Stimulated activated CD4-positive, alpha-beta T cell treated with anti-CD3 and anti-CD28 coated beads, Interleukin-12 subunit alpha, Interleukin-12 subunit beta, amount 100 ng/mL, for 4 hours (primary cell): Measurements from ENCODE around the gene CUX1.
"Not testable (repeated sequence)": the region's sequence is repeated elsewhere in the genome, so short reads cannot be mapped to it uniquely, and the experiment has no call there.

ENCODE experiments used
- DNase-seq: peaks from one replicate; pipeline ENCODE4 v3.0.0-alpha.2; 2020

Gene CUX1

DNA sequence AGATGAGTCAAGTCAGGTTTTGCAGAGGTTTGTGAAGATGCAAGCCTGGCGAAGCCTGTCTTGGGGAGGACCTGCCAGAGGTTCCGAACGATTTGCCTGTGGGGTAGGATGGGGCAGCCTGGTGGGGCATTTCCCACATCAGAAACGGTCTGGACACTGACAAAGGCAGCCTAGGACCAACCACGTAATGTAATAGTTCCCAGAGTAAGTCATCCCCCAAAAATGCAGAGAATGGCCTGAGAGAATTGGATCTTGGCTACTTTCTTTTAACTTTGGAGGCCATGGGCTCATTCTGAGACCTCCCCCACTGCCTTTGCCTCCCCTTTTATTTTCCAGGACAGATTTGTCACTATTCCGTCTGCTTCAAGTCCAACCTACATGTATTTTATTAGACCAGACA, 300.3 kb downstream of the CUX1 start:
- DNase-seq, result no peak

DNA sequence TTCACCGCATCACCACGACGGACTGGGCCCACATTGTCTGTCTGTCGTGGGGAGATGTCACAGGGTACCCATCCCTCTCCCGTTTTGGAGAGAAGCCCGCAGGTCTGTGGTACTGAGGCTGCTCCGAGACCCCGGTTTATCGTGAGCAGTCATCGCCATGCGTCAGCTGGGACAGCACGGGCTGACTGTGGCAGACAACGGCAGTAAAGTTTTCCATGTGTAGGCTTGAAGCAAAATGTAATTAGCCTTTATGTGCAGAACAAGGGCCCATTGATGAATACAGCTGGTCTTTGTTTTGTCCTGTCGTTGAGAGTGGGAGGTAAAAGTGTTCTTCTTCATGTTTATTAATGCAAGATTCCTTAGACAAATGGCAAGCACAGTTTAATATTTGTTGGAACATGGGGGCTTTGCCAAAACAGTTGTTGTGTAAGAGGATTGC, 301.8 kb downstream of the CUX1 start:
- no peak for DNase-seq

DNA sequence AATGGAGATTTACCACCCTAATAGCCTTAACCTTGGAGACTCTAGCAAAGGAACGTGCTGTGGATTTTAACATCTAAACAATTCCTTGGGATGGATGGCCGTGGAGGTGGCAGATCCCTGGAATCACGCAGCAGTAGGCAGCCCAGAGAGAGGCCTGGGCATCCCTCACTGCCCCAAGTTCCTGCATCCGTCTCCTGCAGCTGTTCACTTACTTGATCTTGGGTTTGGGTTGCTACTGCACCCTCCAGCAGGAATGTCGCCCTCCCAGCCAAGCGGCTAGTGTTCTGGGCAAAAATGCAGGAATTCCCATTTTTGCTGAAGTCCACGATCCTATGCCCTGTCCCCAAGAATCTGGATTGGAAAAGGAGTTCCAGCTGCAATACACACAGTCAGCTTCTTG, 302.5 kb downstream of the CUX1 start:
- no peak for DNase-seq

DNA sequence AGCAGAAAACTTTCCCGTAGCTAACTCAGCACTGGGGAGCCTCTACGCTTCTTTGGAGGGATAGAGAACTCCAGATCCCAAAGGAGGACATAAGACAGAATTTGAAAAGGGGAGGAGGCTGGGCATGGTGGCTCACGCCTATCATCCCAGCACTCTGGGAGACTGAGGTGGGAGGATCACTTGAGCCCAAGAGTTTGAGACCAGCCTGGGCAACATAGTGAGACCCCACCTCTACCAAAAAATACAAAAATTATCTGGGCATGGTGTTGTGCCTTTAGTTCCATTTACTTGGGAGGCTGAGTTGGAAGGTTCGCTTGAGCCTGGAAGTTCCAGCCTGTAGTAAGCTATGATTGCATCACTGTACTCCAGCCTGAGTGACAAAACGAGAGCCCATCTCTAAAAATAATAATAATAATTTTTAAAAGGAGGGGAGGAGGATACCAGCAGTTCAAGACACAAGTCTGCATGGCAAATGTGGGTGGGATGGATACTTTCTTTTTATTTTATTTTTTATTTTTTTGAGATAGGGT, 303.3 kb downstream of the CUX1 start:
- no peak for DNase-seq

DNA sequence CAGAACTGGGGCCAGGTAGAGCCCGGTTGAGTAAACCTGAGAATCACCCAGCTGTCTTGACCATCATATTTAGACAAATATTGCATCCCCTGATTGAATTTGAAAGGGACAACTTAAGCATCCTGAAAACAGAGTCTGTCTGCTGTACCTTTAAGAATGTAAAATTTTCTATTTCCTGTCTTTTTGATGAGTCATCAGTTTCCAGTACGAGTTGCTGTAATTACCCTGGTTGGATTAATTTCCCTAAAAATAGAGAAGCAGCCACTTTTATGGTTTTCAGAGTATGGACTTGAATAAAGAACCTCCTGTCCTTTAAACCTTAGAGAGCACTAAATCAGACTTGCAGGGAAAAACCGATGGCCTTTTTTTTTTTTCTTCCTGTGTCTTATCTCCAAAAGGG, 304.6 kb downstream of the CUX1 start:
- DNase-seq, result no peak

DNA sequence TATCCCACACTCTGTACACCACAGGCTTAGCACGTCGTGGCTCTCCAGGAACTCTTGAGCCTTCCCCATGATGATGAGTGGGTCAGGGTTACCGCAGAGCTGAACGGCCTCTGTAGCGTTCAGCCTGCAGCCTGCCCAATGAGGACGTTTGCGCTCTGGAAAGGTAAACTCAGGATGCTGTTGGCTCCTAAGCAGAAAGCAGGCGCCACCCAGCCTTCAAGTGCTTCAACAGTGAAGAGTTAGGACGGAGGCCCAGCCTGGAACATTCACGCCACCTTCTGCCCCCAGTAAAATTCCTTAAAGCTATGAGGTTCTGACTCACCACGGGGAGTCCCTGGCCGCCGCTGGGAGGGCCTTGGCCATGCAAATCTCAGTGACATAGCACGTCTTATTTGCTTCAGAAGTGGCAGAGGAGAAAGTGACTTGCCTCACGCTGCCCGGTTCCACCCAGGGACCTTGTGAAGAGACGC, 307.7 kb downstream of the CUX1 start:
- no peak for DNase-seq

DNA sequence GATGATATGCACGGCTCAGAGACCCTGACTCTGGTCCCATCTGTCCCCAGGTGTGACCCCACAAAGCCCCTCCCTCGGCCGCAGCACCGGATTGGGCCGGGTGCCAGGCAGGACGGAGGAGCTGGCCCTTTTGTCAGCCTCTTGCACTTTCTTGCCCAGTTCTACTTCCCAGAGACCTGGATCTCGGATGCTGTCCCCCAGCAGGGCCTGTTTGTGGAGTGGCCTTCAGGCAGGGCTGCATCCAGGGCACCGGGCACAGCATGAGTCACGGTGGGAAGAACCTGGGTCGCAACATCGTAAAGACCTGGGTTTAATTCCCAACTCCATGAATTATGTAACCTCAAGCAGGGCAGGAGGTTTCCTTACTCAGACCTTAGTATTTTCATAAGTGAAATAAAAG, 310.9 kb downstream of the CUX1 start:
- DNase-seq, result no peak

DNA sequence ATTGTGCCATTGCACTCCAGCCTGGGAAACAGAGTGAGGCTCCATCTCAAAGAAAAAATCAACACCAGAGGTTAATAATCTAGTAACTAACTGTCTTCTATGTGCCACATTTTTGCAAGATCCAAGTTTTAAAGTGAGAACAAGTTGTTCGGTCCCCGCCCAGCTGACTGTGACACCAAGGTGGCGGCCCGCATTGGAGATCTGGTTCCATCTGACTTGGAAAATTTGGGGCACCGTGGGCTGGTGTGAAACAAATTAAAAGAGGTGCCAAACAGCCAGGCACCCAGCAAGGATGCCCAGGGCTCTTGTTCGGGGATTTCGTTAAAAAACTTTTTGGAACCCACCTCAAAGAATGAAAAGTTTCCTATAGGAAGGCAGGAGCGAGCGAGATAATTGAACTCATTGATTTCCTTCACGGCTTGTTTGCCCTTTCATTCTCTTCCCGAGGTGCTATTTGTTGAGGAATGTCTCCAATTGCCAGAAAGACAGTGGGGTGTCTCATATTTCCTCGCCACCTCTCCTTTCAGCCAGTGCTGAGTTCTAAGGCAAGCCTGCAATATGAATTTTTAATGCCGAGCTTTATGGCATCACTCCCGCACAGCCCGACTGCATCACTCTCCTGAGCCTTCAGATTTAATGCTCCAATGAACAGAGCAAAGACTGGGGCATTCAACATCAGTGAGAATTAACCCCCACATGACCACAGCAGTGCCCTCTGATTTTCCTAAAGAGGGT, 312.4 kb downstream of the CUX1 start:
- no peak for DNase-seq

DNA sequence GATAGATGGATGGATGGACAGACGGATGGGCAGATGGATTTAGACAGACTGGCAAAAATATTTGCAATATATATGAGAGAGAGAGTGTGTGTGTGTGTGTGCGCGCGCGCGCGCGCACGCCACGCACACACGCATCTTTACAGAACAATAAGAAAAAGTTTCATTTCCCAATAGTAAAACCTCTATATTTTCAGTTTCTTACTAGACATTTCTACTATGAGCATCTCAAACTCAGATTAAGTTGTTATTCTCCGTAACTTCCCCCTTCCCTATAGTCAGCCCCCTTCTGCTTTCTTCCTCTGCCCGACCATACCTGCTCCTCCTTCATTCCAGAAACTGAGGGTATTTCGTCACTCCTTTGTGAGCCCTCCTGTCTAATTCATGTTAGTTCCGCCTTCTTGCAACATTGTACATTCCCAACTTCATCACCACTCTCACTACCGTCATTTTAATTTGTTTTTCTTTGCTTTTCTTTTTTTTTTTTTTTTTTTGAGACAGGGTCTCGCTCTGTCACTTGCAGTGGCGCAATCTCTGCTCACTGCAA, 314.9 kb downstream of the CUX1 start:
- no peak for DNase-seq

DNA sequence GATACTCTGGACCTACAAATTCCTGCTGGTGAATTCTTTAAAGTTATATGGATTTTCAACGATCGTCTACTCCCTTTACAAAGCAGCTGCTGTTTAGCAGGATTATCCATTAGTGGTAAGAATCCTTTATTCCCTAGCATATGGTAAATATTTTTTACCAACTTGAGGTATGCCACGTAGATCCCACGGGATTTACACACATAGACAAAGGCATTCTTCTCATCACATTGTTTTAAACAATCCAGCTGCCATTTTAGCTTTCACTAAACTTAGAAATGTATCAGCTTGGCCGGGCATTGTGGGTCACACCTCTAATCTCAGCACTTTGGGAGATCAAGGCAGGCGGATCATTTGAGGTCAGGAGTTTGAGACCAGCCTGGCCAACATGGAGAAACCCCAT, 321.2 kb downstream of the CUX1 start:
- no peak for DNase-seq

DNA sequence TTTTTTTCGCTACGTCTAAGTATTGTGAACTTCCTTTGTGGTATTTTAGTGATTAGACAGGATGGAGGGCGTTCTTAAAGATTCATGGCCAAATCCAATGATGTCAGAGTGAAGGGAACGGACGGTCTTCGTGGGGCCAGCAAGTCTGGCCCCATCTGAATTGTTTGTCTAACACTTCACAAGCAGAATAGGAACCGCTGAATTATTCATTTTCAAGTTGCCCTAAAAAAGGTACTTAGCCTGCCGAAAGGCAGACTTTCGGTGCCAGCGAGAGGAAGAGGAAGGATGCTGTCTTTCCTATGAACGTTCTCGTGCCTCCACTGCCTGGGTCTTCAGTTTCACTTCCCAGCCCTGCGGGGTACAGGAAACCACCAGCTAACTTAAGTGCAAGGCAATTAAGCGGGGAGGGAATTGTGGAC, 323.5 kb downstream of the CUX1 start:
- DNase-seq, result no peak

DNA sequence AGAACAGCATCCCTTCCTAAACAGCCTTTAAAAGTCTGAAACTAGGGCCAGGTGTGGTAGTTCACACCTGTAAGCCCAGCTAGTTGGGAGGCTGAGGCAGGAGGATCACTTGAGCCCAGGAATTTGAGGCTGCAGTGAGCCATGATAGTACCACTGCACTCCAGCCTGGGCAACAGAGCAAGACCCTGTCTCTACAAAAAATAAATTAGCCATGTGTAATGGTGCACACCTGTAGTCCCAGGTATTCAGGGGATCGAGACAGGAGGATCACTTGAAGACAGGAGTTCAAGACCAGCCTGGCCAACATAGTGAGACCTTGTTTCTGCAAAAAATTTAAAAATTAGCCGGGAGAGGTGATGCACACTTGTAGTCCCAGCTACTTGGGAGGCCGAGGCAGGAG, 325.0 kb downstream of the CUX1 start:
- DNase-seq, result not testable (repeated sequence)

DNA sequence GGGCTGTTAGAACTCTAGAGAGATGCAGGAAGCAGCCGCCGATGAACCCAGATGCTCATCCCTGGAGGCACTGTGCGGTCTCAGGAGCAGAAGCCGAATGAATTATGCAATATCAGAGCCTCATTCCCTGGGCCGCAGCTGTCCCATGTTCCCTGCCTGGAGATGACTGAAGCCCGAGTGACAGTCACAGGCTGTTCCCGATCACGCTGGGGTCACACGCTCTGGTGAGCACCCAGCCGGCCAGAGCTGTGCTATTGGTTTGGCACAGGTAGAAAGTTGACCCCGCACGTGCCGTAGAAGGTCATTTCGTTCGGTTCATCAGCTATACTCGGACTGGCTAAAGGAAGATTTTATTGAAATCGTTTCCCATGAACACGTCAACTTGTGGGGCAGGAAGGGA, 328.7 kb downstream of the CUX1 start:
- no peak for DNase-seq

DNA sequence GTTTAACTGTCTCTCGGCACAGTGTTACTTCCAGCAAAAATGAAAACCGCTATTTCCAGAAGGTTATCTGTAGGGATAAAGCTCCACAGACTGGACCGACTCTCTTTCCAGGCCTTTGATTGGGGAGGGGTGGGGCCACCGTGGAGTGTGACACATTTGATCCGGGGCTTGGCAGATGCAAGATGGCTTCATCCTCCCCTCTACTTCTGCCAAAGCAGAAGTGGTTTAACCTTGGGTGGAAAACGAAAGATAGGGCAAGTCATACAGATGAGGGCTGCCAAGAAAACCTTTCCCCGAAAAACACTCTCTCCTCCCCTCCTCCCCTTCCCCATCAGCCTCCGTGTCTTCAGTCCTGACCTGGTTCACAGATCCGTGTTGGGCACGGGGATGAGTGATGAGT, 329.6 kb downstream of the CUX1 start:
- no peak for DNase-seq

DNA sequence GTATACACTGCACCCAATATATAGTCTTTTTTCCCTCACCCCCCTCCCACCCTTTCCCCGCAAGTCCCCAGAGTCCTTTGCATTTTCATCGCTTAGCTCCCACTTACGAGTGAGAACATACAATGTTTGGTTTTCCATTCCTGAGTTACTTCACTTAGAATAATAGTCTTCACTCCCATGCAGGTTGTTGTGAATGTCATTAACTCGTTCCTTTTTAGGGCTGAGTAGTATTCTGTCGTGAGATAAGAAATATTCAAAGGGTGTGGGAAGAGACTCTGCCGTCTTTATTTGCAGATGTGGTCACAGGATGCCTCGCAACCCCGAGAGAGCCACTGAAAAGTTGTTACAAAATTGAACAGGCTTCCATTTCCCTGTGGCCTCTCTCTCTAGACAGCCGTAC, 331.4 kb downstream of the CUX1 start:
- no peak for DNase-seq

DNA sequence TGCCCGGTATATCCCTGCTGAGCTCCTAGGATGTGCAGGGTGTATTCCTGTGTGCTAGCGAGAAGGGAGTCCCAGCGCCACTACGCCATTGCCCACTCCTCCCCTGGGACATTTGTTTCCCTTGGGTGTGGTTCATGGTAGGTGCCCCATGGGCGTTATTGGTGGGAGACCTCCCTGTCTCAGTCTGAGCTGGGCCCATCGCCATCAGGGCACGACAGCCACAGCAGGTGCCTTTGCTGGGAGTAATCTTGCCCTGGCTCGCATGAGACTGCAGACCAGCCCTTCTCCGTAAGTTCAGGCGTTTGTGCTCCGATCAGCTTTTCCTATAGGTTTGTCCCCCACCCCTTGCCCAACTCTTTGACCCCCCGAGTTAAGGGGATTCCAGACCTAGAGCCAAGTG, 332.0 kb downstream of the CUX1 start:
- no peak for DNase-seq

DNA sequence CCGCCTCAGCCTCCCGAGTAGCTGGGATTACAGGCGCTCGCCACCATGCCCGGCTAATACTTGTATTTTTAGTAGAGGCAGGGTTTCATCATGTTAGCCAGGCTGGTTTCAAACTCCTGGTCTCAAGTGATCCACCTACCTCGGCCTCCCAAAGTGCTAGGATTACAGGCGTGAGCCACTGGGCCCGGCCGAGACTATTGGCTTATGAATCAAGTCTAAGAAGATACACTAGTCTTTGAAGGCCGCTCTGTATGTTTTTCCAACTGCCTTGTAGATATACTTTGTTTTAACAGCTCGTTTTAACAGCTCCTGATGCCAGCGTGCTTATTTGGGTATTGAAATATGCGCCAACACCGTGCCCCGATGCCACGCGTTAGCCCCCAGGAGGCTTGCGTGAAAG, 332.8 kb downstream of the CUX1 start:
- DNase-seq, result no peak

DNA sequence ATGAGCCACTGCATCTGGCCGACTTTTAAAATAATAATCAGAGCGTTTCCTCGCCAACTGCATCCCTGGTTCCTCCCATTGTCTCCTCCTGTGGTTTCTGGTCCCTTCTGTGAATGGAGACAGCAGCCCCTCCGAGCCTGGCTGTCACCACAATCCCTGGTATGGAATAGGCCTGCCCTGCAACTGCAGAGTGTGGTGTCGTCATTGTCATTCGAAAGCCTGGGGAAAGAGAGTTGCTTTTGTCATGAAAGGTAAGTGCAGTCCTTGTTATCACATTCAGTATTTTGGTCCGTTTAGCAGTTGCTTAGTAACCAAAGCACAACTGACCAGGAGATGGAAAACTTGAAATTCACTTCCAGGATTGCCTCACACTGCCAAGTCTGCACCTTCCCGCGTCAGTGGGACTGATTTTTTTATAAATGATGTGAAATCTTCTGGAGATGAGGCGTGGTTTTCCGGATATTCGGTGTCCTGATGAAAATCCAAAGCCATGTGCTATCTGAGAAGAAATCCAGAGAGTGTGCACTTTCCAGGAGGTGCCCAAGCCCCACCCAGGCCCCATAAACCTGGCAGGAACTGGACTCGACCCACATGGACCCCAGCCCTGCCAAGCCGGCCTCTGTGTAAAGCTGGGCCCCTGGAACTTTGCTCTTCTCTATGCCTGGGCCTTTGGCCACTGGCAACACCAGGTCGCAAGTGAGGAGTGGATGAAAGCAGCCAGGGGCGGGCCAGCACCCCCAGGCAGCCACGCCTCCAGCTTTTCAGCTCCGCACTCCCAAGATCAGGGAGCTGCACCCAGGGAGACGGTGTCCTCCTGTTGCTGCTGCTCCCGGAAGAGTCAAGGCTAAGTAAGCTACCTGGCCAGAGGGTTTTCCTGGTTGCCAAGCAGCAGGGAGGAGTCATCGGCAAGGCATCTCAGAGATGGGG, 335.5 kb downstream of the CUX1 start:
- DNase-seq, result no peak

DNA sequence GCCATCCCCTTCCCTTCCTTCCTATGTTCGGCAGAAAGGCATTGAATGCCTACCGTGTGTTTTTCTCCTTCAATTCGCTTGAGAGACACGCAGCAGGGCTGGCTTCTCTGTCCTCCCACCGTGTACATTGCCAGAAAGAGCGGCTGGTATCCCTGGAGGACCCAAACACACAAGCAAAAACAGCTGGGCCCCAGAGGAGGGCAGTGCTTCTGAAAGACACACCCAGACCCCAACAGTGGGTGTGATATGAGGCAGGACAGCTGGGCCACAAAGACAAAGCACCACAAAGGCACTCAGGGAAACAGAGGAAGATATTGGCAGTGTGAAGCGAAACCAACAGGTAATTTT, 336.1 kb downstream of the CUX1 start:
- no peak for DNase-seq

DNA sequence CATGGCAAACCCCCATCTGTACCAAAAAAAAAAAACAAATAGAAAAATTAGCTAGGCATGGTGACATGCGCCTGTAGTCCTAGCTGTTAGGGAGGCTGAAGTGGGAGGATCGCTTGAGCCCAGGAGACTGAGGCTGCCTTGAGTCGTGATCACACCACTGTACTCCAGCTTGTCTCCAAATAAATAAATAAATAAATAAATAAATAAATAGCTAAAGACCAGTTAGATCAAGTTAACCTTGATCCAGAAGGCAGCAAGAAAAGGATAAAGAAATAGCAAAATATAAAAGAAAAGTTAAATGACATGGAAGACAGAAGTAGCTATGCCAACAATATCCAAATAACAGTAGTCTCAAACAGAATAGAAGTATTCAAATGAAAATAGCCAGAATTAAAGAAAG, 337.0 kb downstream of the CUX1 start:
- no peak for DNase-seq

DNA sequence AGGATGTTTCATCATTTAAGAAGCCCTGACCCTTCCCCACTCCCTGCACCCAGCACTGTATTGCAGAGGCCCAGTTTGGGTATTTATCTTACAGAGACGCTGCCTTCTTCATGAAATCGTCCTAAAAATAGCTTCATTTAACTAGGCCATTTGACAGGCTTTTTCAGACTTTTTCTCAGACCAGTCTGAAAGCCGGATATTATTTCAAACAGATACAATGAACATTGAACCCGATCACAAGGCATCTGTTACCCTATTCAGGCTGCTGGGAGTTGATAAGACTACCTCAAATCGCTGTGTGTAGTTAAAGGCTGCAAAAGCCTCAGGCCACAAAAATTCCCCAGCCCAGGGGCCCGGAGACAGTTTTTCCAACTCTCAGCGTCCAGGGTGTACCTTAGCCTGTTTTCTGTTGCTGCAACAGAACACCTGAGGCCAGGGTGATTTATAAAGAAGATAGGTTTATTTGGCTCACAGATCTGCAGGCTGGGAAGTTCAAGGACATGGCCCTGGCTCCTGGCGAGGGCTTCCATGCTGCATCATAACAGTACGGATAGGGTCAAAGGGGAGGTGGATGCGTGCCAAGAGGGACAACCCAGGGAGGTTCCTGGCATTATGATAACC, 338.5 kb downstream of the CUX1 start:
- no peak for DNase-seq

DNA sequence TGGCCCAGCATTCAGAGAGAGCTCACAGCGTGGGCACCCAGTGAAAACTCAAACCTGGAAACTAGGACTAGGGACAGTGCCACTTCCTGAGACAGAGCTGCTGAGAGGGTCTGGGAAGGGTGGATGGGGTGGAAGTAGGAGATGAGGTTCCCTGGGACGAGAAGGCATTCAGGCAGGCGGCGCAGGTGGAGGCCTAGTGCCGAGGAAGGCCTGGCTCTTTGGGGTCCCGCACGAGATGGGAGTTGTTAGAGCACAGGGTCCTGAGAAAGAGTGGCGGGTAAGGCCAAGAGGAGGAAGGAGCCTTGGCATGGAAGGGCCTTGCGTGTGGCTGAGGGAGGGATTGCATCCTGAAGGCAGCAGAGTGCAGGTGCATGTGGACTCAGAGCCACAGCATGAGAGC, 339.4 kb downstream of the CUX1 start:
- no peak for DNase-seq

DNA sequence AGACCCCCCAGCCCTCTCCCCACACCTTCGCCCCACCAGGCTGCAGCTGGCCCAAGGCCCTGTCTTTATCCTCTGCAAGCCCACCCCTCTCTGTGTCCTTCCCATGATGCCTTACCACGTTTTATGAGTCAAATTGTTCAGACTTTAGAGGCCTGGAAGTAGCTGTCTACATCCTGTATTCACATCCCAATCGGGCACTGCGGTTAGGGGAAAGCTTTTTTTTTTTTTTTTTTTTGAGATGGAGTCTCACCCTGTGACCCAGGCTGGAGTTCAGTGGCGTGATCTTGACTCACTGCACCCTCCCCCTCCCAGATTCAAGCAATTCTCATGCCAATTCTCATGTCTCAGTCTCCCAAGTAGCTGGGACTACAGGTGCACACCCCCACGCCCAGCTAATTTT, 347.7 kb downstream of the CUX1 start:
- no peak for DNase-seq
